Mucosa of descending colon (tissue), 3 donors: ENCODE measurements around the gene SHMT2. TPM values are rescaled to one million over a fixed set of nuclear protein-coding genes. Genes with fewer than 3 reads are reported as not detected.

ENCODE experiments used
- ATAC-seq: fragments of 200-7000 bp; cut with Tn5 transposase; one replicate; pipeline ENCODE4 v1.9.1; 2020; ENCODE audit warnings: mild to moderate bottlenecking, moderate library complexity
- DNase-seq, 3 donors: peaks; one replicate each; pipeline ENCODE4 v3.0.0-alpha.2; 2020
- H3K36me3 ChIP-seq: fragments of 200-600 bp; one replicate; pipeline ENCODE4 v1.8.0; 2021; ENCODE audit warnings: low read depth, mild to moderate bottlenecking
- H3K4me1 ChIP-seq: fragments of 200-600 bp; one replicate; pipeline ENCODE4 v1.8.0; 2021; ENCODE audit warnings: low read depth, mild to moderate bottlenecking
- H3K4me3 ChIP-seq: fragments of 200-600 bp; one replicate; pipeline ENCODE4 v1.8.0; 2021; ENCODE audit warnings: mild to moderate bottlenecking
- H3K9me3 ChIP-seq: fragments of 200-600 bp; one replicate; pipeline ENCODE4 v1.8.0; 2021; ENCODE audit warnings: mild to moderate bottlenecking
- intact Hi-C, 2 donors: fragments of 100-400 bp; cut with DNase I in 1 of 2; cut with micrococcal nuclease in 1 of 2; formaldehyde crosslinking; loops; one replicate each; pipeline versions ENCODE4 v1.11.0 to v1.11.1; 2022; cut with DNase I, micrococcal nuclease
- total RNA-seq, 3 donors: library from RNA; stranded (reverse); fragmentation: NEBNext Ultra II Directional in 2 of 3; extraction: Animal tissue kit (Norgen Biotek cat#: 25700) in 2 of 3; gene quantifications; one replicate each; pipeline versions ENCODE4 v1.2.1 to v1.2.4, GENCODE V29; 2021 to 2023
- TF ChIP-seq, protein P1 (sequence below): fragments of 200-600 bp; IDR thresholded peaks from one replicate; pipeline ENCODE4 v1.8.0; 2022; ENCODE audit warnings: antibody characterized with exemption, mild to moderate bottlenecking
- donor health status: DM: no; HTN: no; CAD: no; lungs with moderate emphysema.
- donor health status: DM: no; HTN: no; CAD: no.
- donor health status: DM: no; HTN: yes; CAD: no.

The SHMT2 gene
- total RNA-seq, 3 donors from 2014 or later, result 34.7 to 67.4 (median 40.9) TPM

- ATAC-seq, result no peak
- peaks cover 12% of the 10 kb centered on the region for H3K36me3 ChIP-seq
Measured at GRCh38 chr12:57194253-57194652, 35.3 kb upstream of the SHMT2 start.

DNA sequence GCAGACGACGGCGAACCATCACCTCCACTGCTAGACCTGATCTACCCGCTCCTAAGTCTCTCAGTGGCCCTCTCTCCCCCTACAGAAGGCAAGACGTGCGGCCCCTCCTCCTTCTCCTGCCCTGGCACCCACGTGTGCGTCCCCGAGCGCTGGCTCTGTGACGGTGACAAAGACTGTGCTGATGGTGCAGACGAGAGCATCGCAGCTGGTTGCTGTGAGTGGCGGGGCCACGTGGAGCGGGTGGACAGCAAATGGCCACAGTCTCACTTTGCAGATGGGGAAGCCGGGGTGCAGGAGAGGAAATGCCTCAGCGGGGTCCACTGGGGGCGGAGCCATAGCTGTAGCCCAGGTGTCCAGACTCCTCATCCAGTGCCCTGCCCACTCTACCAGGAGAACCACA lies 34.3 kb upstream of the SHMT2 start:
- no peaks in the 10 kb centered on the region for H3K4me1 ChIP-seq
- TF ChIP-seq, protein P1, sequence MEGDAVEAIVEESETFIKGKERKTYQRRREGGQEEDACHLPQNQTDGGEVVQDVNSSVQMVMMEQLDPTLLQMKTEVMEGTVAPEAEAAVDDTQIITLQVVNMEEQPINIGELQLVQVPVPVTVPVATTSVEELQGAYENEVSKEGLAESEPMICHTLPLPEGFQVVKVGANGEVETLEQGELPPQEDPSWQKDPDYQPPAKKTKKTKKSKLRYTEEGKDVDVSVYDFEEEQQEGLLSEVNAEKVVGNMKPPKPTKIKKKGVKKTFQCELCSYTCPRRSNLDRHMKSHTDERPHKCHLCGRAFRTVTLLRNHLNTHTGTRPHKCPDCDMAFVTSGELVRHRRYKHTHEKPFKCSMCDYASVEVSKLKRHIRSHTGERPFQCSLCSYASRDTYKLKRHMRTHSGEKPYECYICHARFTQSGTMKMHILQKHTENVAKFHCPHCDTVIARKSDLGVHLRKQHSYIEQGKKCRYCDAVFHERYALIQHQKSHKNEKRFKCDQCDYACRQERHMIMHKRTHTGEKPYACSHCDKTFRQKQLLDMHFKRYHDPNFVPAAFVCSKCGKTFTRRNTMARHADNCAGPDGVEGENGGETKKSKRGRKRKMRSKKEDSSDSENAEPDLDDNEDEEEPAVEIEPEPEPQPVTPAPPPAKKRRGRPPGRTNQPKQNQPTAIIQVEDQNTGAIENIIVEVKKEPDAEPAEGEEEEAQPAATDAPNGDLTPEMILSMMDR, result no peak
- intact Hi-C loops, result no loop called here
- ATAC-seq, result no peak
- no peaks in the 10 kb centered on the region for H3K9me3 ChIP-seq
- no peak overlapping the region for H3K4me3 ChIP-seq
- peaks cover 12% of the 10 kb centered on the region for H3K36me3 ChIP-seq
- no peak for DNase-seq

More at GRCh38 chr12:57194253-57194652, 35.3 kb upstream of the SHMT2 start:
- Histone ChIP-seq H3K9me3 (no peaks in the 10 kb centered on the region), H3K4me3 (no peak overlapping the region), H3K4me1 (no peaks in the 10 kb centered on the region)
- intact Hi-C loops, result no loop called here
- no peak for DNase-seq
- TF ChIP-seq, protein P1, result no peak

DNA sequence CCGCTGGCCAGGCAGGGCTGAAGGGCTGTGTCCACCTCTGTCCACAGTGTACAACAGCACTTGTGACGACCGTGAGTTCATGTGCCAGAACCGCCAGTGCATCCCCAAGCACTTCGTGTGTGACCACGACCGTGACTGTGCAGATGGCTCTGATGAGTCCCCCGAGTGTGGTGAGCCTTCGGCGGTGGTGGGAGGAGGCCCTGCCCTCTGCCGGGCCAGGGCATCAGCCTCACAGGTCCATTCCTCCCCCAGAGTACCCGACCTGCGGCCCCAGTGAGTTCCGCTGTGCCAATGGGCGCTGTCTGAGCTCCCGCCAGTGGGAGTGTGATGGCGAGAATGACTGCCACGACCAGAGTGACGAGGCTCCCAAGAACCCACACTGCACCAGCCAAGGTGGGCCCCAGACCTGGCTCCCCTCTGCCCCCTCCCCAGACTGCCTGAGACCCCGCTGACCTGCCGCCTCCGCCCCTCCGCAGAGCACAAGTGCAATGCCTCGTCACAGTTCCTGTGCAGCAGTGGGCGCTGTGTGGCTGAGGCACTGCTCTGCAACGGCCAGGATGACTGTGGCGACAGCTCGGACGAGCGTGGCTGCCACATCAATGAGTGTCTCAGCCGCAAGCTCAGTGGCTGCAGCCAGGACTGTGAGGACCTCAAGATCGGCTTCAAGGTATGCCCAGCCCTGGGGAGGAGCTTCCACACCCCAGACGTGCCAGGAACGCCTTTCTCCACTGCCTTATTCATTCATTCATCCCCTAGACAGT lies 33.7 kb upstream of the SHMT2 start:
- no peak overlapping the region for H3K4me3 ChIP-seq
- H3K4me1 ChIP-seq, result no peaks in the 10 kb centered on the region
- peak in 1 of 3 donors; percentile 45 for DNase-seq
- ATAC-seq, result no peak
- TF ChIP-seq, protein P1, result no peak
- intact Hi-C loops, result no loop called here
- H3K36me3 ChIP-seq, result peaks cover 12% of the 10 kb centered on the region
- H3K9me3 ChIP-seq, result no peaks in the 10 kb centered on the region

GRCh38 chr12:57196439-57196838 lies 33.1 kb upstream of the SHMT2 start:
- intact Hi-C loops, result no loop called here
- no peak overlapping the region for H3K4me3 ChIP-seq
- H3K9me3 ChIP-seq, result no peaks in the 10 kb centered on the region
- H3K36me3 ChIP-seq, result peaks cover 12% of the 10 kb centered on the region
- TF ChIP-seq, protein P1, result no peak
- no peaks in the 10 kb centered on the region for H3K4me1 ChIP-seq
- ATAC-seq, result no peak
- DNase-seq, result no peak

- intact Hi-C loops, result no loop called here
- Histone ChIP-seq H3K4me1 (no peaks in the 10 kb centered on the region), H3K4me3 (no peak overlapping the region), H3K36me3 (peaks cover 12% of the 10 kb centered on the region), H3K9me3 (no peaks in the 10 kb centered on the region)
- DNase-seq, result peak in 1 of 3 donors; percentile 41
- ATAC-seq, result no peak
- TF ChIP-seq, protein P1, result no peak
Measured at GRCh38 chr12:57196956-57197355, 32.6 kb upstream of the SHMT2 start.
